Parietal lobe (tissue), 1 donor: ENCODE measurements around the gene DSTN. TPM values are rescaled to one million over a fixed set of nuclear protein-coding genes. Genes with fewer than 3 reads are reported as not detected.

Experiments used
- total RNA-seq: library from RNA; depleted of rRNA; stranded (reverse); fragments of >200 nt; gene quantifications from one replicate; pipeline ENCODE4 v1.2.3, GENCODE V29; 2014

The DSTN gene
- total RNA-seq: 198 TPM

DNA sequence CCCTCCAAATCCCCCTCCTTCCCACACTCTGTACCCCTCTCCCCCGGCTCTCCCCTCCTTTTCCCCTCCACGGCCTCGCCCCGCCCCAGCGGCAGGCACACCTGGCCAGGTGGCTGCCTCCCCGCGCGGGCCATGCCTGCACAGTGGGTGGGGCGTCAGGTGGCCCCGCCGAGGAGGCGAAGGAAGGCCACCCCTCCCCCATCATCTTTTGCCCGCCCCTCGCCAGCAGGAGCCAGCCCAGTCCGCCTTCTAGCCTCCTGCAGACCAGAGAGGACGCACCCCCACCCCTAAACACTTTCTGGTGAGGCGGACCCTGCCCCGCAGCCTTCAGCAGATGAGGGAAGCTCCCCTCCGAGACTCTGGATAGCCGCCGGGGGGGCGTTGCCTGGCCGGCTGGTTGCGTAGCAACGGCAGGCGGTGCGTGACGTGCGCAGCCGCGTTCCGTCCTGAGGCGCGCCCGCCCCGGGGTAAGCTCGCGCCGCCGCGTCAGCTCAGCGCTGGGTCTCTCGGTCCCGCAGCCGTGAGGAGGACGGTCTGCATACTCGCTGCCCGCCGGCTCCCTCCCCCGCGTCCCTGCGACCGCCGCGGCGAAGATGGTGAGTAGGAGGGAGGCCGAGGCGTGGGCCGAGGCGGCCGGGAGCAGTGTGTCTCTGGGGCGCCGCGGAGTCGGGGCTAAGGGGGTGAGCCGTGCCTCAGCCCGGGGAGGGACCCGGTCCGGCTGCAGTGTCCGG lies at the start of gene DSTN:
DSTN (plus strand) TSS at position 460 of the 731 bp plus-strand sequence; CDS start at position 594, 134 bp downstream.

GRCh38 chr20:17530716-17531664 lies 38.9 kb upstream of the DSTN start, which contains the start of gene BFSP1:
Gene BFSP1 (minus strand): TSS chr20:17531379. CDS start chr20:17531329, 50 bp downstream.

Other genes with a start within 250 kb of the DSTN start
- gene BFSP1, start 38.7 kb upstream of the DSTN start, total RNA-seq: 0.31 TPM
- 7.5 TPM for gene RRBP1, start 112.2 kb downstream of the DSTN start, total RNA-seq
- gene BANF2, start 129.9 kb downstream of the DSTN start, total RNA-seq: not detected